Effector CD8-positive, alpha-beta T cell (primary cell): ENCODE data around the gene PGBD5.

Experiments
- DNase-seq: peaks from one replicate; lab custom pipeline; 2025; lab: John Stamatoyannopoulos, UW

PGBD5 gene

GRCh38 chr1:230376296-230376695 is 49.8 kb downstream of the PGBD5 start:
- DNase-seq, result no peak

GRCh38 chr1:230375780-230376179 is 50.4 kb downstream of the PGBD5 start:
- DNase-seq, result no peak

GRCh38 chr1:230375147-230375546 is 51.0 kb downstream of the PGBD5 start:
- DNase-seq, result no peak

- DNase-seq, result no peak
Measured at GRCh38 chr1:230371923-230372703, 54.0 kb downstream of the PGBD5 start.

- DNase-seq, result no peak
Measured at GRCh38 chr1:230370109-230370508, 56.0 kb downstream of the PGBD5 start.

- DNase-seq, result no peak
Measured at GRCh38 chr1:230368871-230369270, 57.3 kb downstream of the PGBD5 start.

- no peak for DNase-seq
Measured at GRCh38 chr1:230368363-230368762, 57.8 kb downstream of the PGBD5 start.

GRCh38 chr1:230366504-230366915 is 59.6 kb downstream of the PGBD5 start:
- DNase-seq, result no peak

- no peak for DNase-seq
Measured at GRCh38 chr1:230365723-230366307, 60.3 kb downstream of the PGBD5 start.

GRCh38 chr1:230362949-230363348 is 63.2 kb downstream of the PGBD5 start:
- DNase-seq, result no peak

GRCh38 chr1:230361941-230362340 is 64.2 kb downstream of the PGBD5 start:
- no peak for DNase-seq

- DNase-seq, result no peak
Measured at GRCh38 chr1:230359992-230360668, 66.0 kb downstream of the PGBD5 start.

GRCh38 chr1:230356869-230357794 is 69.0 kb downstream of the PGBD5 start:
- no peak for DNase-seq

GRCh38 chr1:230356190-230356589 is 69.9 kb downstream of the PGBD5 start:
- no peak for DNase-seq

- DNase-seq, result no peak
Measured at GRCh38 chr1:230355594-230355993, 70.5 kb downstream of the PGBD5 start.

- no peak for DNase-seq
Measured at GRCh38 chr1:230355128-230355527, 71.0 kb downstream of the PGBD5 start.

- no peak for DNase-seq
Measured at GRCh38 chr1:230354005-230354404, 72.1 kb downstream of the PGBD5 start.

GRCh38 chr1:230352537-230352936 is 73.6 kb downstream of the PGBD5 start:
- no peak for DNase-seq

- no peak for DNase-seq
Measured at GRCh38 chr1:230351983-230352382, 74.1 kb downstream of the PGBD5 start.

- no peak for DNase-seq
Measured at GRCh38 chr1:230351514-230351913, 74.6 kb downstream of the PGBD5 start.

GRCh38 chr1:230350208-230350921 is 75.8 kb downstream of the PGBD5 start:
- no peak for DNase-seq
